Fibroblast of peridontal ligament (primary cell): ENCODE data around the gene GRHPR.

Experiments
- DNase-seq: peaks from one replicate; pipeline ENCODE4 v3.0.0-alpha.2; 2010; ENCODE audit errors: extremely low read depth

The GRHPR gene

DNA sequence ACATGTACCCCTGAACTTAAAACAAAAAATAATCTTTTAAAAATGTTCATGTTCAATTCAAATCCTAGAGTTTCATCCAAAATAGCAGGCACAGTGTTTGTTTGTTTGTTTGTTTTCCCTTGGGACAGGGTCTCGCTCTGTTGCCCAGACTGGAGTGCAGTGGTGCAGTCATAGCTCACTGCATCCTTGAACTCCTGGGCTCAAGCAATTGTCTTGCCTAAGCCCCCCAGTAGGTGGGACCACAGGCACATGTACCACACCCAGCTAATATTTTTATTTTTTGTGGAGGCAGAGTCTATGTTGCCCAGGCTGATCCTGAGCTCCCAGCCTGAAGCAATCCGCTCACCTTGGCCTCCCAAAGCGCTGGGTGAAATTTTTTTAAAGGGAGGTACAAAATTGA is 58.3 kb downstream of the GRHPR start:
- DNase-seq: no peak

- DNase-seq: peak; percentile 81
Observed at GRCh38 chr9:37485389-37486255, 63.1 kb downstream of the GRHPR start, which contains the start of gene POLR1E. Gene POLR1E, plus strand, starts transcription at chr9:37485948. Its CDS starts 100 bp downstream, at chr9:37486048.

DNA sequence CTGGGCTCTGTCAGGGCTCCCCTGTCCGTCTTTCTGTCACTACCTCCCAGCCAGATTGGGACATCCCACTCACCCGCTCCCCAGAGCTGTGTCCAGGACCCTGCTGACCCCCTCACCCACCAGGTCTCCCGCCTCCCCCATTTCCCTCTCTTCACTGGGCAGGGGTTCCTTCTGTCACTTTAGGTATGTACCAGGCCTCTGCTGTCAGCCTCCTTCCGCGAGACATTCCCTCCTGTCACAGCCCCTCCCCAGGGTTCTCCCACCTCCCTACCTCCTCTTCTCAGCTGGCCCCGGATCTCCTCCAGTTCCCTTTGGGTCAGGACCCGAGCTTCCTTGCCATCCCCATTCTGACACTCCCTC is 63.7 kb downstream of the GRHPR start:
- no peak for DNase-seq
